A549 (cell line): Measurements from ENCODE around the gene MORC2.

ENCODE experiments used
- CBX8 ChIP-seq: fragments of 200-600 bp; sonication (generic); IDR thresholded peaks from 2 replicates; pipeline ENCODE4 v1.6.1; 2016
- CHD2 ChIP-seq: fragments of 150-350 bp; IDR thresholded peaks from 2 replicates; pipeline ENCODE4 v1.6.1; 2014; ENCODE audit warnings: low read length; ENCODE audit not compliant: partially characterized antibody
- NR3C1 ChIP-seq: fragments of >200 bp; sonication (Bioruptor Twin); formaldehyde crosslinking; IDR thresholded peaks from 3 replicates; pipeline ENCODE4 v1.6.1; 2017
- RFX5 ChIP-seq: fragments of 450-650 bp; IDR thresholded peaks from 2 replicates; pipeline ENCODE4 v1.7.1; 2014; ENCODE audit warnings: antibody characterized with exemption, mild to moderate bottlenecking, moderate library complexity
- TF ChIP-seq, protein P1 (sequence below): fragments of >200 bp; sonication (Bioruptor Twin); formaldehyde crosslinking; IDR thresholded peaks from 3 replicates; pipeline ENCODE4 v1.5.1; 2016
- TF ChIP-seq, protein P2 (sequence below): IDR thresholded peaks from 2 replicates; pipeline ENCODE4 v1.6.1; 2012

DNA sequence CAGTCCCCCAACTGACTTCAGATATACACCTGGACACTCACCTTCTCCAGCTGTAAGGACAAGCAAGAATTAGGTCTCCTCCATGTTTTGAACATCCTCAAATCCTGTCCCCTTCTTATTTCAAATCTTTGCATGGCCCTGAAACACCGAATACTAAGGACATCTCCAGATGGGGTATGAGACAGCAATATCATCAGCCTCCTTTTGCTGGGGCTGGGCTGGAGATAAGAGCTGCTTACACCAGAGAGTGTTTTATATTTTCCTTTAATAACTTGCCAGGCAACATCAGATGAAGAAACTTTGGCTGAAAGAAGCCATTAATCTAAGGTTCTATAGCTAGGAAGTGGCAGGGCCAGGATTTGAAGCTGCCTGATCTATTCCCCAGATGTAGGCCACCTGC is 22.1 kb upstream of the MORC2 start:
- TF ChIP-seq, protein P1, sequence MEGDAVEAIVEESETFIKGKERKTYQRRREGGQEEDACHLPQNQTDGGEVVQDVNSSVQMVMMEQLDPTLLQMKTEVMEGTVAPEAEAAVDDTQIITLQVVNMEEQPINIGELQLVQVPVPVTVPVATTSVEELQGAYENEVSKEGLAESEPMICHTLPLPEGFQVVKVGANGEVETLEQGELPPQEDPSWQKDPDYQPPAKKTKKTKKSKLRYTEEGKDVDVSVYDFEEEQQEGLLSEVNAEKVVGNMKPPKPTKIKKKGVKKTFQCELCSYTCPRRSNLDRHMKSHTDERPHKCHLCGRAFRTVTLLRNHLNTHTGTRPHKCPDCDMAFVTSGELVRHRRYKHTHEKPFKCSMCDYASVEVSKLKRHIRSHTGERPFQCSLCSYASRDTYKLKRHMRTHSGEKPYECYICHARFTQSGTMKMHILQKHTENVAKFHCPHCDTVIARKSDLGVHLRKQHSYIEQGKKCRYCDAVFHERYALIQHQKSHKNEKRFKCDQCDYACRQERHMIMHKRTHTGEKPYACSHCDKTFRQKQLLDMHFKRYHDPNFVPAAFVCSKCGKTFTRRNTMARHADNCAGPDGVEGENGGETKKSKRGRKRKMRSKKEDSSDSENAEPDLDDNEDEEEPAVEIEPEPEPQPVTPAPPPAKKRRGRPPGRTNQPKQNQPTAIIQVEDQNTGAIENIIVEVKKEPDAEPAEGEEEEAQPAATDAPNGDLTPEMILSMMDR = no peak
- TF ChIP-seq, protein P2, sequence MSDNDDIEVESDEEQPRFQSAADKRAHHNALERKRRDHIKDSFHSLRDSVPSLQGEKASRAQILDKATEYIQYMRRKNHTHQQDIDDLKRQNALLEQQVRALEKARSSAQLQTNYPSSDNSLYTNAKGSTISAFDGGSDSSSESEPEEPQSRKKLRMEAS = no peak
- no peak for TF ChIP-seq RFX5
- TF ChIP-seq NR3C1 = no peak
- no peak for TF ChIP-seq CHD2
- TF ChIP-seq CBX8 = no peak
